Tibial nerve (tissue), 4 donors: ENCODE measurements around the gene ITPK1.
"Not testable (repeated sequence)": the region's sequence is repeated elsewhere in the genome, so short reads cannot be mapped to it uniquely, and the experiment has no call there.

ENCODE experiments used
- CTCF ChIP-seq, 5 experiments: fragments of 200-600 bp in 3 of 5; fragments of 450-650 bp in 2 of 5; sonication (generic) in 3 of 5; IDR thresholded peaks; one replicate each; pipeline ENCODE4 v1.5.1; 2016 to 2019; ENCODE audit warnings: antibody characterized with exemption in 5 of 5, mild to moderate bottlenecking in 3 of 5, moderate library complexity in 2 of 5
- EP300 ChIP-seq, 2 donors: sonication (generic); formaldehyde crosslinking; IDR thresholded peaks; one replicate each; pipeline ENCODE4 v1.6.1; 2017; ENCODE audit warnings: antibody characterized with exemption in 2 of 2, mild to moderate bottlenecking in 1 of 2
- POLR2A ChIP-seq, 2 donors: fragments of 450-650 bp; IDR thresholded peaks; one replicate each; pipeline ENCODE4 v1.6.1; 2017; ENCODE audit warnings: antibody characterized with exemption in 2 of 2, mild to moderate bottlenecking in 2 of 2, moderate library complexity in 2 of 2

- not testable (repeated sequence) for TF ChIP-seq CTCF, POLR2A, EP300 (IDR thresholded peaks at IDR 0.05)
These were observed 15.6 kb upstream of the ITPK1 start for GRCh38 chr14:93131257-93131820.
